ENCODE data around the gene AFAP1. TPM values are rescaled to one million over a fixed set of nuclear protein-coding genes. Genes with fewer than 3 reads are reported as not detected.

The AFAP1 gene
- total RNA-seq, 1 donor from 2014 or later = 48.3 TPM

- no peak for DNase-seq (ENCODE audit: low spot score)
- Mint-ChIP-seq H3K4me3 (no peak overlapping the region), H3K36me3 (ENCODE audit: low read depth) (peaks cover 11% of the 10 kb centered on the region)
These were observed 71.8 kb downstream of the AFAP1 start for GRCh38 chr4:7867701-7868435.

GRCh38 chr4:7867191-7867590 lies 72.5 kb downstream of the AFAP1 start:
- H3K27ac Mint-ChIP-seq = no peak overlapping the region
- peaks cover 2% of the 10 kb centered on the region for H3K27me3 Mint-ChIP-seq (ENCODE audit: insufficient read depth)
- DNase-seq (ENCODE audit: low spot score) = no peak
- intact Hi-C loops (cut with micrococcal nuclease) = loop anchor here (5.0 kb wide), 1 partner anchor 35 kb away; no protein-coding TSS in a partner anchor
- H3K4me3 Mint-ChIP-seq = no peak overlapping the region
- H3K9me3 Mint-ChIP-seq = peaks cover 8% of the 10 kb centered on the region
- peaks cover 11% of the 10 kb centered on the region for H3K36me3 Mint-ChIP-seq (ENCODE audit: low read depth)
- H3K4me1 Mint-ChIP-seq (ENCODE audit: low read depth) = peaks cover 31% of the 10 kb centered on the region

More at GRCh38 chr4:7867701-7868435, 71.8 kb downstream of the AFAP1 start:
- intact Hi-C loops (cut with micrococcal nuclease) = loop anchor here (1.0 to 5.0 kb wide), 2 partner anchors 11 to 36 kb away; no protein-coding TSS in a partner anchor
- Mint-ChIP-seq H3K9me3 (peaks cover 8% of the 10 kb centered on the region), H3K27me3 (ENCODE audit: insufficient read depth) (peaks cover 2% of the 10 kb centered on the region), H3K27ac (peak overlapping the region; percentile 51), H3K4me1 (ENCODE audit: low read depth) (peaks cover 31% of the 10 kb centered on the region)

GRCh38 chr4:7865533-7865932 lies 74.1 kb downstream of the AFAP1 start:
- DNase-seq (ENCODE audit: low spot score) = no peak
- Mint-ChIP-seq H3K4me1 (ENCODE audit: low read depth) (peaks cover 31% of the 10 kb centered on the region), H3K36me3 (ENCODE audit: low read depth) (peaks cover 14% of the 10 kb centered on the region), H3K4me3 (no peak overlapping the region), H3K9me3 (peaks cover 8% of the 10 kb centered on the region), H3K27ac (no peak overlapping the region), H3K27me3 (ENCODE audit: insufficient read depth) (peaks cover 8% of the 10 kb centered on the region)
- intact Hi-C loops (cut with micrococcal nuclease) = loop anchor here (2.0 to 5.0 kb wide), 2 partner anchors 33 to 95 kb away; no protein-coding TSS in a partner anchor

GRCh38 chr4:7864685-7865084 lies 75.0 kb downstream of the AFAP1 start:
- DNase-seq (ENCODE audit: low spot score) = no peak
- intact Hi-C loops (cut with micrococcal nuclease) = loop anchor here (2.0 to 5.0 kb wide), 2 partner anchors 32 to 96 kb away; no protein-coding TSS in a partner anchor
- H3K27ac Mint-ChIP-seq = no peak overlapping the region

GRCh38 chr4:7863911-7864681 lies 75.6 kb downstream of the AFAP1 start:
- Mint-ChIP-seq H3K9me3 (peaks cover 8% of the 10 kb centered on the region), H3K4me1 (ENCODE audit: low read depth) (peaks cover 22% of the 10 kb centered on the region), H3K27ac (peak overlapping the region; percentile 79), H3K4me3 (no peak overlapping the region), H3K36me3 (ENCODE audit: low read depth) (peaks cover 11% of the 10 kb centered on the region), H3K27me3 (ENCODE audit: insufficient read depth) (peaks cover 10% of the 10 kb centered on the region)
- no peak for DNase-seq (ENCODE audit: low spot score)
- intact Hi-C loops (cut with micrococcal nuclease) = loop anchor here (2.0 kb wide), 1 partner anchor 97 kb away; no protein-coding TSS in a partner anchor

More at GRCh38 chr4:7864685-7865084, 75.0 kb downstream of the AFAP1 start:
- Mint-ChIP-seq H3K4me3 (no peak overlapping the region), H3K27me3 (ENCODE audit: insufficient read depth) (peaks cover 10% of the 10 kb centered on the region), H3K4me1 (ENCODE audit: low read depth) (peaks cover 28% of the 10 kb centered on the region), H3K9me3 (peaks cover 8% of the 10 kb centered on the region), H3K36me3 (ENCODE audit: low read depth) (peaks cover 14% of the 10 kb centered on the region)

DNA sequence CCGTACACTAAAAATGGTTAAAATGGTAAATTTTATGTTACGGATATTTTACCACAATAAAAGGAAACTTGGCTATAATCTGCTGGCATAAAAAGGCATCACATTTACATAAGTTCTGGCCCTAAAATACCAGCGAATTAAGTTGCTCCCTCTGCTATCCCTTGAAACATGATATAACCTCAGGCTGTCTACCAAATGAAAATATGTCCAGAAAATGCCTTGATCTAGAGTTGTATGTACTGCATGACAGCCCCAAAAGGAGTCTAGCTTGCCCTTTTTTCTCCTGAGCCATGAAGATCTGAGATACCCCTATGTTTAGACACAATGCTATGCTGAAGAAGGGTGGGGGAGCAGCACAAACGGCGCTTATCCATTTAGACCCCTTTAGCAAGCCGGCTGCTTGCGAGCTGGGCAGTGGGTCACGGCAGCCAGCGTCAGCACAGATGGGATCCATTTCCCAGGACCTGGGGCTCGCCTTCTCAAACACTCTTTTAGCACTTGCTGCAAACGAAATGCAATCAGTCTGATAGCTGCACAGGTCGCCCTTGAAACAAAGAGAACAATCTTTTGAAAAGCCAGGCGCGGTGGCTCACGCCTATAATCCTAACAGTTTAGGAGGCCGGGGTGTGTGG lies 77.0 kb downstream of the AFAP1 start:
- H3K9me3 Mint-ChIP-seq = peaks cover 8% of the 10 kb centered on the region
- peaks cover 11% of the 10 kb centered on the region for H3K27me3 Mint-ChIP-seq (ENCODE audit: insufficient read depth)
- H3K4me3 Mint-ChIP-seq = no peak overlapping the region
- DNase-seq (ENCODE audit: low spot score) = no peak
- intact Hi-C loops (cut with micrococcal nuclease) = no loop called here
- no peak overlapping the region for H3K27ac Mint-ChIP-seq
- H3K36me3 Mint-ChIP-seq (ENCODE audit: low read depth) = peaks cover 13% of the 10 kb centered on the region
- peaks cover 20% of the 10 kb centered on the region for H3K4me1 Mint-ChIP-seq (ENCODE audit: low read depth)

- Mint-ChIP-seq H3K36me3 (ENCODE audit: low read depth) (peaks cover 20% of the 10 kb centered on the region), H3K9me3 (peaks cover 8% of the 10 kb centered on the region), H3K4me1 (ENCODE audit: low read depth) (peaks cover 28% of the 10 kb centered on the region), H3K27me3 (ENCODE audit: insufficient read depth) (peaks cover 13% of the 10 kb centered on the region), H3K4me3 (no peak overlapping the region), H3K27ac (no peak overlapping the region)
- DNase-seq (ENCODE audit: low spot score) = no peak
- intact Hi-C loops (cut with micrococcal nuclease) = no loop called here
These were observed 78.2 kb downstream of the AFAP1 start for GRCh38 chr4:7861440-7861881.

GRCh38 chr4:7860600-7861163 lies 79.0 kb downstream of the AFAP1 start:
- intact Hi-C loops (cut with micrococcal nuclease) = no loop called here
- Mint-ChIP-seq H3K27me3 (ENCODE audit: insufficient read depth) (peaks cover 13% of the 10 kb centered on the region), H3K4me3 (no peak overlapping the region), H3K27ac (no peak overlapping the region), H3K36me3 (ENCODE audit: low read depth) (peaks cover 20% of the 10 kb centered on the region), H3K4me1 (ENCODE audit: low read depth) (peaks cover 35% of the 10 kb centered on the region), H3K9me3 (peaks cover 8% of the 10 kb centered on the region)
- no peak for DNase-seq (ENCODE audit: low spot score)

DNA sequence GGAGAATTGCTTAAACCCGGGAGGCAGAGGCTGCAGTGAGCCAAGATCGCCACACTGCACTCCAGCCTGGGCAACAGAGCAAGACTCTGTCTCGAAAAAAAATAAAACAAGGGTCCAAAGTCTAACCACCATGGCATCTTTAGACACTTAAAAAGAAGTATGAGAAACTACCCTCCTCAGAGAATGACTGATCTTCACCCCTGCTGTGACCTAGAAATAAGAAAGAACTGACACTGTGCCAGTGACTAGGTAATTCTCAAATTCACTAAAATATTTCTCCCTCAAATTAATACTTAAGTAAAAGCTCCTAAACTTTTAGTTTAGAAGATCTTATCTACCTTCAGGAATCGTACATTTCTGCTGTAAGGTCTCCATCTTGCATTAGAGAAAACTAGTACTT lies 80.3 kb downstream of the AFAP1 start:
- DNase-seq (ENCODE audit: low spot score) = no peak
- H3K4me3 Mint-ChIP-seq = no peak overlapping the region
- intact Hi-C loops (cut with micrococcal nuclease) = loop anchor here (5.0 kb wide), 1 partner anchor 102 kb away; no protein-coding TSS in a partner anchor
- H3K4me1 Mint-ChIP-seq (ENCODE audit: low read depth) = peaks cover 48% of the 10 kb centered on the region
- H3K9me3 Mint-ChIP-seq = peaks cover 7% of the 10 kb centered on the region
- H3K27me3 Mint-ChIP-seq (ENCODE audit: insufficient read depth) = peaks cover 13% of the 10 kb centered on the region
- no peak overlapping the region for H3K27ac Mint-ChIP-seq
- H3K36me3 Mint-ChIP-seq (ENCODE audit: low read depth) = peaks cover 18% of the 10 kb centered on the region

DNA sequence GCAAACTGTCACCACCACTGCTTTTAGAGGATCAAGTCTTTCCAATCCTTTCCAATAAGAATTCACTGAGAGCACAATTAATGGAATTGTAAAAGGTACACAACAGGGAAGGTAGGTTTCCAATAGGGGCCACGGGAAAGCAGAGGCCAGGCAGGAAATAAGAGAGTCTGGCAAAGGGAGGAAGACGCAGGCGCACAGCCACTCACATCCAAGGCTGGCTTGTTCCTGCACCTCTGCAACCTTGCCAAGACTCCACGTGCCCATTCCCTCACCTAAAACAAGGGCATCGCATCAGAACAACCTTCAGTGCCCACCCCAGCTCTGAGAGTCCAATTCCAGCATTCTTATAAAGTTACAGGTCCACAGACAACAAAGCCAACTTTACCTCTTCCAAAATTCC lies 81.2 kb downstream of the AFAP1 start:
- Mint-ChIP-seq H3K27me3 (ENCODE audit: insufficient read depth) (peaks cover 14% of the 10 kb centered on the region), H3K36me3 (ENCODE audit: low read depth) (peaks cover 23% of the 10 kb centered on the region), H3K27ac (no peak overlapping the region), H3K4me3 (no peak overlapping the region), H3K9me3 (no peaks in the 10 kb centered on the region), H3K4me1 (ENCODE audit: low read depth) (peaks cover 51% of the 10 kb centered on the region)
- intact Hi-C loops (cut with micrococcal nuclease) = loop anchor here (5.0 kb wide), 1 partner anchor 101 kb away; no protein-coding TSS in a partner anchor
- DNase-seq (ENCODE audit: low spot score) = no peak

DNA sequence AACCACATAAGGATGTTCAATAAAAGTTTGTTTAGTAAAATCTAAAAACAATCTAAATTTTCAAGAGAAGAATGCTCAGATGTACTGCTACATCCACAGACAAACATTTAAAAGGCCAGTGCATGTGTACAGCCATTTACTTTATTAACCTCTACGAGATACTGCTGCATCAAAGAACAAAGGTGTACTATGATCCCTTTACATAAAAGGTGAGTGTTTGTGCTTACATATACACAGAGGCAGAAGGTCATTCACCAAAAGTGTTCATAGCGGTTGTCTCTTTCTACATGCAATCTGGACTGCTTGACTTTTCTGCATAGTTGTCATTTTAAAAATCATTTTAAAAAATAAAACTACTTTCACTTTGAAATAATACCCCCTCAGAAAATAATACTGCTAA lies 81.7 kb downstream of the AFAP1 start:
- no peak for DNase-seq (ENCODE audit: low spot score)
- Mint-ChIP-seq H3K4me1 (ENCODE audit: low read depth) (peaks cover 54% of the 10 kb centered on the region), H3K4me3 (no peak overlapping the region), H3K27ac (no peak overlapping the region), H3K27me3 (ENCODE audit: insufficient read depth) (peaks cover 14% of the 10 kb centered on the region), H3K9me3 (no peaks in the 10 kb centered on the region), H3K36me3 (ENCODE audit: low read depth) (peaks cover 24% of the 10 kb centered on the region)
- intact Hi-C loops (cut with micrococcal nuclease) = loop anchor here (1.0 to 5.0 kb wide), 6 partner anchors 10 to 111 kb away; partner anchors contain the start of gene AFAP1

- H3K4me3 Mint-ChIP-seq = peak overlapping the region; percentile 54
- H3K27ac Mint-ChIP-seq = peak overlapping the region; percentile 93
- no peaks in the 10 kb centered on the region for H3K9me3 Mint-ChIP-seq
- DNase-seq (ENCODE audit: low spot score) = no peak
- intact Hi-C loops (cut with micrococcal nuclease) = loop anchor here (1.0 to 5.0 kb wide), 6 partner anchors 11 to 112 kb away; partner anchors contain the start of gene AFAP1
- H3K27me3 Mint-ChIP-seq (ENCODE audit: insufficient read depth) = peaks cover 16% of the 10 kb centered on the region
- H3K4me1 Mint-ChIP-seq (ENCODE audit: low read depth) = peaks cover 60% of the 10 kb centered on the region
- H3K36me3 Mint-ChIP-seq (ENCODE audit: low read depth) = peaks cover 24% of the 10 kb centered on the region
These were observed 82.4 kb downstream of the AFAP1 start for GRCh38 chr4:7857238-7857701.
